DLD1 (cell line): ENCODE measurements around the gene CARD14.

ENCODE experiments used
- in situ Hi-C: cut with HindIII; loops from 2 replicates; pipeline ENCODE4 v1.10.0; 2017; ENCODE audit warnings: low sequenced_read_pairs

Gene CARD14

GRCh38 chr17:80208050-80208449 is 38.2 kb downstream of the CARD14 start:
- in situ Hi-C loops, result no loop called here

GRCh38 chr17:80209765-80210164 is 39.9 kb downstream of the CARD14 start:
- in situ Hi-C loops, result no loop called here

GRCh38 chr17:80210348-80211108 is 40.7 kb downstream of the CARD14 start:
- in situ Hi-C loops, result no loop called here

GRCh38 chr17:80212109-80212508 is 42.3 kb downstream of the CARD14 start:
- in situ Hi-C loops, result no loop called here

GRCh38 chr17:80212511-80212910 is 42.7 kb downstream of the CARD14 start:
- in situ Hi-C loops, result no loop called here

GRCh38 chr17:80212962-80213642 is 43.3 kb downstream of the CARD14 start:
- in situ Hi-C loops, result no loop called here

GRCh38 chr17:80213643-80213975 is 43.8 kb downstream of the CARD14 start:
- in situ Hi-C loops, result no loop called here

- in situ Hi-C loops, result no loop called here
Observed at GRCh38 chr17:80214012-80214877, 44.4 kb downstream of the CARD14 start.

- in situ Hi-C loops, result no loop called here
Observed at GRCh38 chr17:80214878-80215210, 45.0 kb downstream of the CARD14 start.

GRCh38 chr17:80216473-80217456 is 46.9 kb downstream of the CARD14 start:
- in situ Hi-C loops, result no loop called here

- in situ Hi-C loops, result no loop called here
Observed at GRCh38 chr17:80217703-80218362, 48.0 kb downstream of the CARD14 start.

- in situ Hi-C loops, result no loop called here
Observed at GRCh38 chr17:80218391-80218790, 48.6 kb downstream of the CARD14 start.

GRCh38 chr17:80219013-80219762 is 49.4 kb downstream of the CARD14 start:
- in situ Hi-C loops, result no loop called here

- in situ Hi-C loops, result no loop called here
Observed at GRCh38 chr17:80219763-80220053, 49.9 kb downstream of the CARD14 start.

GRCh38 chr17:80220054-80220735 is 50.4 kb downstream of the CARD14 start, which contains the start of the genes SGSH and SLC26A11:
SGSH (minus strand) TSS chr17:80220333; CDS start chr17:80220313, 20 bp downstream.
SLC26A11 (plus strand) TSS chr17:80220427; CDS start chr17:80221561, 1,134 bp downstream.
- in situ Hi-C loops, result no loop called here

GRCh38 chr17:80220736-80221215 is 50.9 kb downstream of the CARD14 start:
- in situ Hi-C loops, result no loop called here

GRCh38 chr17:80221351-80222105 is 51.7 kb downstream of the CARD14 start:
- in situ Hi-C loops, result no loop called here
